ENCODE measurements around the gene AEBP1.

The AEBP1 gene

GRCh38 chr7:44062180-44062902, 41.8 kb upstream of the AEBP1 start:
- DNase-seq (ENCODE audit: low read depth in 1 of 2, low spot score in 1 of 2), result no peak
- in situ Hi-C loops (cut with HindIII; ENCODE audit: low pct_unique_long_range_greater_than_20kb, low sequenced_read_pairs), result no loop called here

GRCh38 chr7:44062903-44063295, 41.2 kb upstream of the AEBP1 start:
- in situ Hi-C loops (cut with HindIII; ENCODE audit: low pct_unique_long_range_greater_than_20kb, low sequenced_read_pairs), result no loop called here
- no peak for DNase-seq (ENCODE audit: low read depth in 1 of 2, low spot score in 1 of 2)
- no peak for TF ChIP-seq JUND (IDR thresholded peaks at IDR 0.05; ENCODE audit: low read depth)

More at GRCh38 chr7:44062180-44062902, 41.8 kb upstream of the AEBP1 start:
- no peak for TF ChIP-seq JUND (IDR thresholded peaks at IDR 0.05; ENCODE audit: low read depth)

GRCh38 chr7:44063547-44063893, 40.6 kb upstream of the AEBP1 start:
- DNase-seq (ENCODE audit: low read depth in 1 of 2, low spot score in 1 of 2), result no peak
- in situ Hi-C loops (cut with HindIII; ENCODE audit: low pct_unique_long_range_greater_than_20kb, low sequenced_read_pairs), result no loop called here
- TF ChIP-seq JUND (IDR thresholded peaks at IDR 0.05; ENCODE audit: low read depth), result no peak

GRCh38 chr7:44063894-44064651, 40.1 kb upstream of the AEBP1 start:
- in situ Hi-C loops (cut with HindIII; ENCODE audit: low pct_unique_long_range_greater_than_20kb, low sequenced_read_pairs), result no loop called here
- no peak for TF ChIP-seq JUND (IDR thresholded peaks at IDR 0.05; ENCODE audit: low read depth)
- DNase-seq (ENCODE audit: low read depth in 1 of 2, low spot score in 1 of 2), result no peak

GRCh38 chr7:44064791-44065430, 39.2 kb upstream of the AEBP1 start:
- in situ Hi-C loops (cut with HindIII; ENCODE audit: low pct_unique_long_range_greater_than_20kb, low sequenced_read_pairs), result no loop called here
- DNase-seq (ENCODE audit: low read depth in 1 of 2, low spot score in 1 of 2), result no peak
- TF ChIP-seq JUND (IDR thresholded peaks at IDR 0.05; ENCODE audit: low read depth), result no peak

GRCh38 chr7:44065431-44066110, 38.6 kb upstream of the AEBP1 start, which contains the start of gene PGAM2:
TSS of gene PGAM2 (minus strand) at chr7:44065567. CDS start at chr7:44065529, 38 bp downstream.
- in situ Hi-C loops (cut with HindIII; ENCODE audit: low pct_unique_long_range_greater_than_20kb, low sequenced_read_pairs), result no loop called here
- TF ChIP-seq JUND (IDR thresholded peaks at IDR 0.05; ENCODE audit: low read depth), result no peak
- DNase-seq (ENCODE audit: low read depth in 1 of 2, low spot score in 1 of 2), result peak in 1 of 2 experiments; percentile 57

- DNase-seq (ENCODE audit: low read depth in 1 of 2, low spot score in 1 of 2), result no peak
- in situ Hi-C loops (cut with HindIII; ENCODE audit: low pct_unique_long_range_greater_than_20kb, low sequenced_read_pairs), result no loop called here
- TF ChIP-seq JUND (IDR thresholded peaks at IDR 0.05; ENCODE audit: low read depth), result no peak
Observed at GRCh38 chr7:44066111-44066460, 38.1 kb upstream of the AEBP1 start.

- in situ Hi-C loops (cut with HindIII; ENCODE audit: low pct_unique_long_range_greater_than_20kb, low sequenced_read_pairs), result no loop called here
- DNase-seq (ENCODE audit: low read depth in 1 of 2, low spot score in 1 of 2), result no peak
- TF ChIP-seq JUND (IDR thresholded peaks at IDR 0.05; ENCODE audit: low read depth), result no peak
Observed at GRCh38 chr7:44066494-44067063, 37.6 kb upstream of the AEBP1 start.

GRCh38 chr7:44067064-44067951, 36.8 kb upstream of the AEBP1 start:
- in situ Hi-C loops (cut with HindIII; ENCODE audit: low pct_unique_long_range_greater_than_20kb, low sequenced_read_pairs), result no loop called here
- peak in 1 of 2 experiments; percentile 18 for DNase-seq (ENCODE audit: low read depth in 1 of 2, low spot score in 1 of 2)
- TF ChIP-seq JUND (IDR thresholded peaks at IDR 0.05; ENCODE audit: low read depth), result no peak

- no peak for TF ChIP-seq JUND (IDR thresholded peaks at IDR 0.05; ENCODE audit: low read depth)
- no peak for DNase-seq (ENCODE audit: low read depth in 1 of 2, low spot score in 1 of 2)
- in situ Hi-C loops (cut with HindIII; ENCODE audit: low pct_unique_long_range_greater_than_20kb, low sequenced_read_pairs), result no loop called here
Observed at GRCh38 chr7:44068054-44068453, 36.1 kb upstream of the AEBP1 start.

GRCh38 chr7:44071726-44072363, 32.3 kb upstream of the AEBP1 start:
- TF ChIP-seq JUND (IDR thresholded peaks at IDR 0.05; ENCODE audit: low read depth), result no peak
- in situ Hi-C loops (cut with HindIII; ENCODE audit: low pct_unique_long_range_greater_than_20kb, low sequenced_read_pairs), result no loop called here

More at GRCh38 chr7:44071726-44072363, 32.3 kb upstream of the AEBP1 start:
- no peak for DNase-seq (ENCODE audit: low read depth in 1 of 2, low spot score in 1 of 2)

All from T47D (cell line).